HG03066 (cell line): ENCODE results near the gene PLXND1.

Experiments used
- ATAC-seq: cut with Tn5 transposase; IDR thresholded peaks from one replicate; pipeline ENCODE4 v1.9.1; 2021; ENCODE audit warnings: low read depth; ENCODE audit not compliant: unreplicated experiment

PLXND1 gene

DNA sequence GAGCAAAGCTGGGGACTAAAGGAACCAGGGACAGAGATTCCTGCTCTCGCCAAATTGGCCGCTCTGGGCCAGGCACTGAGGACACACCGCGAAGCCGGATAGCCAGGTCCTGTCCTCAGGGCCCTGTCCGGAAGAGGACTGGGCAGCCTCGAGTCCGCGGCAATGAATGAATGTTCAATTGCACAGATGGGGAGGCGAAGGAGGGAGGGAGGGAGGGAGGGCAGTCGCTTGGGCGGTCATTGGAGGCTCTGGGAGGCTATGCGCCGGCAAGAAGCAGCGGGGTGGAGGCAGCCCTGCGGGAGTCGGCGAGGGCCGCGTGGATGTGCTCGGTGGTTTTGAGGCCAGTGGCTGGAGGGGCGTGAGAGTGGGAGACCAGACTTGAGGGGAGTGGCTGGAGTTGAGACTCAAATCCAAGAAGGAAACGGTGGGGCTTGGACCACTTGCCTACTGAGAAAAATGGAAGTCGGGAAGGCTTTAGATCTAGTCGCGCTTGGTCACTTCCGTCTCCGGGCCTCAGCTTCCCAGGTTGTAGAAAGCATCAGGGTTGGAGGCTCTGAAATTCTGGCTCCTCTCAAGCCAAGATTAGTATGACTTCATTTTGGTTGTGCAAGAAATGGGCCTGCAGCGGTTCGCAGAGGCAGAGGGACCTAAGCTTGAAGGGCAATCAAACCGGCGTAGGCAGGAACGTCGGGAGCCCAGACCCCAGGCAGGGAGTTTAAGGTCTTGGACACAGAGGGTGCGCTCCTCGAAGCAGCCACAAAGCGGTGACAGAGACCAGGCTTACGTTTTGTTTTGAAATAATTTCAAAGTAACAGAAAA lies 21.1 kb upstream of the PLXND1 start:
- no peak for ATAC-seq

DNA sequence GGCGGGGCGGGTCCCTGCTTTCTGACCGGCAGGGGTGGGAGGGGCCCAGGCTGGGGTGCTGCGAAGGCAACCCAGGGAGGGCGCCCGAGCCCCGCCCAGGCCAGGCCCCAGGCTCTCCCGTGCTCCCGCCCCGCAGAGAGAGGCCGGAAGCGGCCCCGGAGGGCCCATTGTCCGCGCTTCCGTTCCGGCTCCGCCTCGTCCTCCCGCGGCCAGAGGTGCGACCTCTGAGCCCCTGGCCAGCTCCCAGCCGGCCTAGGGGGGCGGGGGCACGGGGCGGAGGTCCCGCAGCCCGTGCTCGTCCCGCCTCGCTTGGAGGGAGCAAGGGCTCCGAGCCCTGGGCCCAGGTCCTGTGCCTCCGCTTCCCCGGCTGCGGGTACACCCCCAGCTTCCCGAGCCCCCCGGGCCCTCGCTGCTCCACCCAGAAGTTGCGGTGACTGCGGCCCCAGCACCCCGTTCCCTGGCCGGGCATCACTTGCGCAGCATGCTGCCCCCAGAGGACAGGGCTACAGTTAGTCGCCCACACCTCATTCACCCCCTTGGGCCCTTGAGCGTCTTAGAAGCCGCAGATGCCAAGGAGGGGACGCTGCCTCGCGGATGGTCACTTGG lies 20.4 kb upstream of the PLXND1 start:
- peak; percentile 96 for ATAC-seq

DNA sequence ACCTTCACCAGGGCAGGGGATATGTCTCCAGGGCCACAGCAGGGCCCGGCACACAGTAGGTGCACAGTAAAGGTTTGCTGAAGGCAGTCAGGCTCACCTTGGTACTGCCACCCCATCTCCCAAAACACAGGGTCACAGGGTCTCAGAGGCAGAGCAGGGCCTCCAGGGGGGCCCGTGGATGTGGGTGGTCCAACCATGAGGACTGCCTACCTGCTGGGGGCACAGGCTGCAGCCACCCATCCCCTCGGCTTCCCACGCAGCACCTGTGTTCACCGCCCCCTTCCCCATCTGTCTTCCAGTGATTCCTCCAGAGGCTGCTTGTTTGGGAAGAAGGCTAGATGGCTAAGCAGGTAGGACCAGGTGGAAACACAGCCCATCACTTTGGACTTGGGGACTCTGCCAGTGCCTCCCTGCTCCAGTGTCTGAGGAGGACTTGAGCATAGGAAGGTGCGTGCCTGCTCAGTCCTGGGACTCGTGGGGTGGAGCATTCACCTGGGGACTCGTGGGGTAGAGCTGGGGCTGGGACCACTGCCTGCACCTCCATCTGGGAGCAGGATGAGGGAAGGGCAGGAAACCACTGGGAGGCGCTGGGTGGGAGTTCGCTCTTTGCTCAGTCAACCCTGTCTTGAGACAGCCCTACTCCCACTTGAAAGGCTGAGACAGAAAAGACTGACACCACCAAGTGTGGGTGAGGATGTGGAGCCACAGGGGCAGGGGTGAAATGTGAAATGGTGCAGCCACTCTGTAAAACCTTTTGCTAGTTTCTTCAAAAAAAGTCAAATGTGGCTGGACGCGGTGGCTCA lies 18.8 kb upstream of the PLXND1 start:
- ATAC-seq = no peak

DNA sequence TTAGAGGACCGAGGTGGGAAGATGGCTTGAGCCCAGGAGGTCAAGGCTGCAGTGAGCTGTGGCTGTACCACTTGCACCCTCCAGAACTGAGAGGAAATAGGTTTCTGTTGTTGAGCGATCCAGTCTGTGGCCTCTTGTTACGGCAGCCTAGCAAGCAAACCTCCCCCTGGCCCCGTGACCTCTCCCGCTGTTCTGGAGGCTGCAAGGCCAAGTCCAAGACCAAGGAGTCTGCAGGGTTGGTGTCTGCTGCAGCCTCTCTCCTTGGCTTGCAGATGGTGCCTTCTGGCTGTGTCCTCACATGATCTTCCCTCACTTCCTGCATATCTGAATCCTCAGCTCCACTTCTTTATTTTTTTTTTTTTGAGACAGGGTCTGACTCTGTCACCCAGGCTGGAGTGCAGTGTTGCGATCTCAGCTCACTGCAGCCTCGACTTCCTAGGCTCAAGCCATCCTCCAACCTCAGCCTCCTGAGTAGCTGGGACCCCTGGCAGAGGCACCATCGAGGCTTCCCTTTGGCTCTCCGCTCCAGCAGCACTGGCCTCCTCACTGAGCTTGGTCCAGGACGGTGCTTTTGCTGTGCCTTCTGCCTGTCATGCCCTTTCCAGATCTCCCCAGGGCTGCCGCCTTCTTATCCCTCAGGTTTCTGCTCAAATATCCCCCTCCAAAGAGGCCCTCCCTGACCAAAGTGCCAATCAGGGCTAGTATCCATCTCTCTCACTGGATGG lies 18.0 kb upstream of the PLXND1 start:
- no peak for ATAC-seq

DNA sequence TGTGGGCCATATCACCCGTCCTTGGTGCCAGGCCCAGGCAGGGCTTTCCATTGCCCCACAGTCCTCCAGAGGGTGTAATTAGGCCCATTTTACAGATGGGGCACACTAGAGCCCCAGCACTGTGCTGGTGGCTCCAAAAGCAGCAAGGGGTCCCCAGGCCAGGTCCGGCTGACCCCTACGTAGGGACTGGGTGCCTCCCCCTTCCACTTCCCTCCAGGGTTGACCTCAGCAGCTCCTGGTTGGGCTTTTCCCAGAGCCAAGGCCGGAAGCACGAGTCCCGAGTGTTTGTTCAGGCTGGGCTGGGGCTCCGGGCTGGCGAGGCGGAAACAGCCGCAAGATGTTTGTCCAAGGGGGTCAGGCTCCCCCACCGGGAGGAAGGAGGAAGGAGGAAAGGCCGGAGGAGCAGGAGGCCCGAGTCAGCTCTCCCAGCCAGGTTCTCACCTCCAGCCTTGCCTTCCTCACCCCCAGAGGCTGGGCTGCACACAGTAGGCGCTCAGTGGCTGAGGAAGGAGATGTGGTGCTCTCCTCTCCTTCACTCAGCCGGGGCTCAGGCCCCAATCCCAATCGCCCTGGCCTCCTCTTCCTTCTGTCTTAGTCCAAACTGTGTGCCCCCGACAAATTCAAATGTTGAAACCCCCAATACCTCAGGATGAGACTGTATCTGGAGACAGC lies 17.1 kb upstream of the PLXND1 start:
- ATAC-seq = no peak

DNA sequence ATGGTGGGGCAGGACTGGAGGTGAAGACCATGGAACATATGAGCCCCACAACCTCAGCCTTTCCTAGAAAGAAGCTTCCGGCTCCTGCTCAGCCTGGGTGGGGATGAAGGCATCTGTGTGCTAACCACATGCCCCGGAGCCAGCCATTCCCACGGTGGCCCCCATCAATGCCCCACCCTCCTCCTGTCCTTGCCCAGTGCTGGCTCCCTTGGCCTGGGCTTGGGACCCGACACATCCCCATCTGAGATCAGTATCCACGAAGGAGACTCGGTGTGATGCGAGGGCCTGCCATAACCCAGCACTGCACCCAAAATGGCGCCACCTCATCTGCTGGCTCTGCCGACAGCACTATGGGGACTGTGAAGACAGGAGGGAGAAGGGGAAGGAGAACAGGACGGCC lies 16.5 kb upstream of the PLXND1 start:
- no peak for ATAC-seq

DNA sequence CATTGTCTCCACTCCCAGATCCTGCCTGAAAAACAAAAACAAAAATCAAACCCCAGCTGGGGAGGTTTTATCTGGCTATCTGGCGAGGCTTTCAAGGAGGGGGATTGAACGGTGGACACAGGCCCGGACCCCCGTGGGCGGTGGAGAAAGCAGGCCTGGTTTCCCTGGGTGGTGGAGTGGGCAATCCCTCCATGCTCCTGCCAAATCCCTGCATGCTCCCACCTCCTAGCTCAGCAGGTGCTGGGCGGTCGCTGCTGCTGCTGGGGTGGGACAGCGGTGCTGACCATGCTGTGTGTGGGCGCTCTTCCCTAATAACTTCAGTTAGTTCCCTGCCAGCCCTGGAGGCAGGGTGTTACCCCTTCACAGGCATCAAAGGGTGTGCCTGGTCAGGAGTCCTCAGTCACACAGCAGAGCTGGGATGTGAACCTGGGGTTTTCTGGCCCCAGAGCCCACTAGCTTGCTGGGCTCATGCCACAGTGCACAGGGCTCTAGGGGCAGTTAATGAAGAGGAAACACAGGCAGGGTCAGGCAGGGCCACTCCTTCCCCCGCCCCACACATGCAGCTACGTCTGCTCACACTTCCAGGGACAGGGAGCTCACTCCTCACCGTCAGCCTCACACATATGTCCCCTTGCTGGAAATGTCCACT lies 15.9 kb upstream of the PLXND1 start:
- no peak for ATAC-seq

DNA sequence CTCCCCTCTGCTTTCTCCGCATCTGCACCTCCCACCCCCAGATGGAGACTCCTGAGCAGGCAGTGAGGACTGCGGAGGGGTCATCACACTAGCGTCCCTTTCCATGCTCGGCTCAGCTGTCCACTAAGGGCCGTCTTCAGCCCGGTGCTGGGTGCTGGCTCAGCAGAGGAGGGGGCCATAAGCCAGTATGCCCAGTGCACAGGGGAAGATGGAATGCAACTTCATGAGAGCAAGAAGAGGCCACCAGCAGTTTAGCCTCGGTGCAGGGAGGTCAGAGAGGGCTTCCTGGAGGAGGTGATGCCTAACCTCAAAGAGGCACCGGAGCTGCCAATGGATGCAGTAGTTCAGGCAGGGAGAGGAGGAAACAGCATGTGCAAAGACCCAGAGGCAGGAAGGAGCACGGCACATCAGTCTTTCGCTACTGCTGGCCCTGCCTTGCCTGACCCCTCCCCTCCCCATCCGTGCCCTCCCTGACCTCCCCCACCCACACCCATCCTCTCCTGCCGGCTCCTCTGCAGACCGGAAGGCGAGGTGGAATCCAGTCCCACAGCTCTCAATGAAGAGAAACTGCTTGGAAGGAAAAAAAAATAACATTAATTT lies 15.2 kb upstream of the PLXND1 start:
- ATAC-seq = no peak

DNA sequence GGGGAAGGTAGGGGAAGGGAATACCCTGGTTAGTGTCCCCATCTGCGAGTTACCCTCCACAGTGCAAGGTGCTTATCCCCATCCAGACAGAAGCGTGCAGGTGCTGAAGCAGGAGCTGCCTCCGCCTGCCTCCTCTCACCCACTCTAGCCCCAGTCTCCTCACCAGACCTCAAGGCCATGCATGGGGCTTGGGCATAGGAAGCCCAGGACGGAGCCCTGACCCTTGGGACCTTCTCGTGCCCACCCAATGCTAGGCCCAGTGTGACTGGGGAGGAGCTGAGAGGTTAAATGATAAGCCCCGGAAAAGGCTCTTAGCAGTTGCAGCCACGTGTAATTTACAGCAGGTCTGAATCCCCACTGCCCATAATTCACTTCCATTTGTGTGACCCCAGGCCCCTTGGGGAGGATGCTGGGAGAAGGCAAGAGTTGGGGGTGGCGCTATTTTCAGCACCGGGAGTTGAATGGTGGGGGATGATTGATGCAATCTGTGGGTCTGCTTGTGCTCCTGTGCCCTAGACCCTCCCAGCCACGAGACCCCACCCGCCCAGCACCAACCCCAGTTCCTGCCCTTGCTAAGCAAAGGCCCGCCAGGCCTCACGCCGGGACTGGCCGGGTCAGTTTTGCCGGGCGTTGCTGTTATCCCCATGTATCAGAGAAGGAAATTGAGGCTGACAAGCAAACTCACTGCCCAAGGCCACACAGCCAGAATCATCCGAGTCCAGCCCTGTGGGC lies 14.5 kb upstream of the PLXND1 start:
- ATAC-seq = no peak

DNA sequence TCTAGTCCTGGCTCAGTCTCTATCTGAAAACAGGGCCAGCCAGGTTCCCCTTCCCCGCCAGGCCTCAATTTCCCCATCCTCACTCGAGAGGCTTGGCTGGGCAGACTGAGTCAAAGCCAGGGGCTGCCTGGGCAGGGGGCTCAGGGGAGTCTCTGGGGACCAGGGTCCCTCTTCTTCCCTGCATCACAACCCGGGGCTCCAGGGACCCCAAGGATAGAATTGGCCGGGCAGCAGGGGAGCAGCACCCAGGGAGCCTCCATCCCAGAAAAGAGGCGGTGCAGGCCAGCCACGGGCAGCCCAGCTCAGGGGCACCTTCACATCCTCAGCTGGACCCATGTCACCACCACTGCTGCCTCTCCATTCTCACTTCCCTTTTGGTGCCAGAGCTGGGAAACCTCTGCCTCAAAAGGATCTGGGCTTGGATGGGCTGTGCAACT lies 13.3 kb upstream of the PLXND1 start:
- no peak for ATAC-seq

DNA sequence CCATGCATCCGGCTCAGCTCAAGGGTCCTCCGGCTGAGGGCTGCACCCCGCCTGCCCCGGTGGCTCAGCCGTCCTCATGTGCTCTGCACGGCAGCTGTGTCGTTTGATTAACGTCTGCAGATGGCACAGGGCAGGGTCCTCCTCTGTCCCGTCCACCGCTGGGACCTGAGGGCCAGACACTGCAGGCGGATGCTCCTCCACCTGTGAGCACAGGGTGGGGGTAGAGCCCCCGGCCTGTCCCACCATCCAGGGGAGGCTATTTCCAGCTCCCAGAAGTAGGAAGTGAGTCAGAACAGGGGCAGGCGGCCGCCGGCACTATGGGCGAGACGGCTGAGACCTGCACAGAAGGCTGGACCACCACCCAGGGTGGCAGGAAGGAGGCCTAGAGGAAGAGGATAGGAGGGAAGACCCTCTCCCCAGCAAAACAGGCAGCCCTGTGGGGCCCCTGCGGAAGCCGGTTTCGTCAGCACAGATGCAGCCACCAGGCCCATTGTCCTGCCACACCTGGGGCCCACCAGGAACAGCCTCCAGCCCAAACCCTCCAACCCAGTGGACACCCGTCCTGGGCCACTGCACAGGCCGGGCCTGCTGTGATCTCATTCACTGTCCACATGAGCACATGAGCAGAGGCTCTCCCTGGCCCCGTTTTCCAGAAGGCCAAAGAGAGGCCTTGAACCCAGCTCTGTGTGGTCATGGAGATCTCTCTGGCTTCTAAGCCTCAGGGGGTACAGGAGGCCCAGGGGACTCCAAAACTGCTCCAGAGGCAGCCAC lies 12.6 kb upstream of the PLXND1 start:
- ATAC-seq = no peak

DNA sequence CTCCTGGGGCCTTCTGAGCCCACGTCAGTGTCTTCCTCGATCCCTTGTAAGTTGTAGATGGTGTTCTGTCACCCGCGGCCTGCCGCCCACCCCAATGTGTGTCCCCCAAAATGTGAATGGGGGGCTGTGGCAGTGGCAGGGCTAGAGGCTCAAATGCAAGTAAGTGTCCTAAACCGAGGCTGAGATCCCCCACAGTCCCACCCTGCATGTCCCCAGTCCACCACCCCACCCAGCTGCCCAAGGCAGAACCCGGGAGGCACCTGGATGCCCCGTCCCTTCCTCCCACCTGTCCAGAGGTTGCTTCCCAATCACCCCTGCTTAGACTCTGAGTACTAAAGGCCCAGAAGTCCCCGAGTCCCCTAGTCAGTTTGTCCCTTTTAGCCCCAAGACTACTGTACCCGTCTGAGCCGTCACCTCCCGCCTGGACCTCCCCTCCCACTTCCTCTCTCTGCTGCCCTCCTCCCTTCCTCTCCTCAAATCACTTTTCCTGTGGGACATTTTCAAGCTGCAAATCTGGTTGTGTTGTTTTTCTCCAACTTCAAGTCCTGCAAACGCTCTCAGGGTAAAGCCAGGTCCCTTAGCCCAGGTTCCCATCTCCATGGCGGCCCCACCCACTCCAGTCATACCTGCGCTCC lies 11.8 kb upstream of the PLXND1 start:
- ATAC-seq = no peak

DNA sequence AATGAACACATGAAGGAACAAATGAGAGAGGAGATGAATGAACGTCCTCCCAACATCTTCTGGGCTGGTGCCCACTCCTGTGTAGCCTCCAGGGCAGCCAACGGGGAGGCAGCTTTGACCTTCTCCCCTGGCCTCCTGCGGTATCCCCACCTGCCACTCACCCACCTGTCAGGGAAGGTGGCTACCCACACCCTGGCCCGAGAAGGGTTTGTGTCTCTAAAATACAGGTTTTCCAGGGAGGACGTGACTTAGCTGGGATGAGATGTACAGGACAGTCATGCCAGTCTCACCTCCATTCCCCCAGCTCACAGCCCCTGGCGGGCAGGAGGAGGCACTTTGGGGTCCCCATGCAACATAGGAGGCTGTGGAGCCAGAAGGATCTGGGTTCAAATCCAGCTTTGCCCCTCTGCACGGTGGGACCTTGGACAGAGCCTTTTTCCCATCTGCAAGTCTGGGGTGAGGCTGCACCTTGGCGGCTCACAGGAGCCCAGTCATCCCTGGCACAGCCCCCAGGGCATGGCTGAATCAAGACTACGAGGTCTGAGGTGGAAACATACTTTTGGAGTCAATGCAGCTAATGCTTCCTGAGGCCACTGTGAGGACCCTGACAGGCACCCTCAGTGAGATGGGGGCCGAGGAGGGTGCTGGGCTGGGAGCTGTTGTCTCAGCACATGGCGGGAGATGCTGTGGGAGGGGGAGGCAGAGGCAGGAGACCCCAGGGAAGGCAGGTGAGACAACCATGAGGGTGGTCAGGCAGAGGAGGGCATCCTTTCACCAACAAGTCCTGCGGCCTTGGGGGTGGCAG lies 11.1 kb upstream of the PLXND1 start:
- no peak for ATAC-seq

DNA sequence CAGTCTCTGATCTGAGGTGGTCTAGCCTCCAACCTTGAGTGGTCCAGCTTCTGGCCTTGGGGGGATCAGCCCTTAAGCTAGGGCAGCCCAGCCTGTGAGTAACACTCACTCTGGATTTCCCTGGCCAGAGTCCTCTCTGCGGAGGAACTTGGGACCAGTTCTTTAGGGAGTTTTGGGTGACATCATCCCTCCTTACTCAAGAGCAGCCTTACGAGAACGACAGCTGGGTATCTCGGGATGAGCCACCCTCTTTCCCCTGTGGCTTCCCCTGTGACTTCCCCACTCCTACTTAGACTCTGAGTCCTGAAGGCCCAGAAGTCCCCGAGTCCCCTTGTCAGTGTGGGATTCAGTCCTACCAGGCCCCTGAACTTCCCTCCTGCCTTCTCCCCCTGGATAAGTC lies 10.2 kb upstream of the PLXND1 start:
- no peak for ATAC-seq

DNA sequence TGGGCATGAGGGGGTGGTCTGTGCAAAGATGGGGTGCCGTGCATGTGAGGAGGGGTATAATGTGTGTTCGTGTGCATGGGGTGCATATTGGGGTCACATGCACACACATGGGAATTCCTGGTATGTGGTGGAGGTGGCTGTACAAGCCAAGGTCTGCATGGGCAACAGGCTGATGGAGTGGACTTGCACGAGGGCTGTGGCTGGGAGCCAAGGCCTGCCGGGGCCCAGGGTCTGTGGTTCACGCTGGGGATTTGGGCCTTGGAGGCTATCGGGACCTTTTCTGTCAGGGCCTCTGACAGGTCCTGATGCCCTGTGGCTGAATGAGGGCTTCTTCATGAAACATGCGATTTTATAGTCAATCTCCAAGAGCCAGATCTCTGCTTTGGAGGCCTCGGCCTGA lies 9.8 kb upstream of the PLXND1 start:
- no peak for ATAC-seq

DNA sequence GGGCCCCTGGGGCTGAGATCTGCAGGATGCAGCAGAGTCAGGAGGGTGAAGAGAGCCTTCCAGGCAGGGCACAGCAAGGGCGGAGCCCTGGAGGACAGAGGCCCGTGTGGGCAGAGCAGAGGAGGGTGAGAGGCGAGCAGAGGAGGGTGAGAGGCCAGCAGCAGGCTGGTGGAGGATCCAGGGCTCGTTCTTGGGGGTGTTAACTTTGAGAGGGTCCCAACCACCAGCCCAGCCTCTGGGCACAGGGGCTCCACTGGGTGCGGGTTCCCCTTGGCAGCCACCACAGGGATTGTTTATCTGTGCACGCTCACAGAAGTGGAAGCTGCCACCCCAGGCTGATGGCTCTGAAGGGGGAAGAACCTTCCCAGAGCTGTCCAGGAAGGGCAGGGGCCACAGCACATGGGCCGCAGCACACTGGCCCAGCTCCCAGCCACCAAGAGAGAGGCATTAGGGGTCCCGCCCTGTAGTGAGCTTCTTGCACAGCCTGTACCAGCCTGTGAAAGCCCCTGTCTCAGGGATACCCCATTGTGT lies 9.3 kb upstream of the PLXND1 start:
- ATAC-seq = no peak
